Mesendoderm (in vitro differentiated cells): Measurements from ENCODE around the gene ZFPM1.

Experiments used
- DNase-seq: peaks from one replicate; pipeline ENCODE4 v3.0.0; 2013
- H2AK5ac ChIP-seq: 2 replicates; pipeline ENCODE4 v1.6.1; 2013; ENCODE audit warnings: low read length, inconsistent platforms
- H2BK120ac ChIP-seq: 2 replicates; pipeline ENCODE4 v1.6.1; 2013; ENCODE audit warnings: low read depth, mild to moderate bottlenecking, low read length, moderate library complexity, mixed read lengths
- H2BK15ac ChIP-seq: replicated peaks from 2 replicates; pipeline ENCODE4 v1.6.1; 2013; ENCODE audit warnings: low read depth, mild to moderate bottlenecking, moderate library complexity
- H2BK5ac ChIP-seq: 2 replicates; pipeline ENCODE4 v1.6.1; 2013; ENCODE audit warnings: low read length, inconsistent platforms
- H3K18ac ChIP-seq: 2 replicates; pipeline ENCODE4 v1.6.1; 2013; ENCODE audit warnings: mild to moderate bottlenecking, low read length, mixed read lengths
- H3K23ac ChIP-seq: one replicate; pipeline ENCODE4 v1.6.1; 2013; ENCODE audit warnings: low read length
- H3K27ac ChIP-seq: 2 replicates; pipeline ENCODE4 v1.5.1; 2013; ENCODE audit warnings: low read depth, mild to moderate bottlenecking, inconsistent platforms, low read length, moderate library complexity
- H3K27me3 ChIP-seq: 2 replicates; pipeline ENCODE4 v1.6.1; 2013; ENCODE audit warnings: low read length, control low read depth, mild to moderate bottlenecking, inconsistent platforms; ENCODE audit not compliant: insufficient read depth, poor library complexity
- H3K36me3 ChIP-seq: 2 replicates; pipeline ENCODE4 v1.6.1; 2013; ENCODE audit warnings: low read length, inconsistent platforms; ENCODE audit not compliant: control insufficient read depth, insufficient read depth
- H3K4ac ChIP-seq: one replicate; pipeline ENCODE4 v1.6.1; 2013; ENCODE audit warnings: low read depth, mild to moderate bottlenecking, low read length, moderate library complexity
- H3K4me1 ChIP-seq: 2 replicates; pipeline ENCODE4 v1.6.1; 2013; ENCODE audit warnings: low read depth, low read length, inconsistent platforms; ENCODE audit not compliant: control insufficient read depth
- H3K4me2 ChIP-seq: 2 replicates; pipeline ENCODE4 v1.6.1; 2013; ENCODE audit warnings: low read length
- H3K4me3 ChIP-seq: 2 replicates; pipeline ENCODE4 v1.5.1; 2013; ENCODE audit warnings: mild to moderate bottlenecking, low read length
- H3K56ac ChIP-seq: one replicate; pipeline ENCODE4 v1.6.1; 2013; ENCODE audit warnings: low read length
- H3K79me1 ChIP-seq: 2 replicates; pipeline ENCODE4 v1.6.1; 2013; ENCODE audit warnings: low read length, inconsistent platforms
- H3K79me2 ChIP-seq: 2 replicates; pipeline ENCODE4 v1.6.1; 2013; ENCODE audit warnings: mild to moderate bottlenecking, low read length; ENCODE audit not compliant: control insufficient read depth, insufficient read depth
- H3K9ac ChIP-seq: 2 replicates; pipeline ENCODE4 v1.6.1; 2013; ENCODE audit warnings: low read length, inconsistent platforms
- H4K5ac ChIP-seq: one replicate; pipeline ENCODE4 v1.6.1; 2013; ENCODE audit warnings: low read length
- H4K8ac ChIP-seq: one replicate; pipeline ENCODE4 v1.6.1; 2013; ENCODE audit warnings: low read depth, mild to moderate bottlenecking, control low read depth, low read length, moderate library complexity
- WGBS: extraction: QIAGEN DNeasy Blood & Tissue Kit; methylation state at CpG from one replicate; pipeline ENCODE4 v1.1.7; 2013; ENCODE audit warnings: low lambda C conversion rate, missing lambda C conversion rate; ENCODE audit not compliant: insufficient coverage; ENCODE audit errors: extremely low coverage; 5-methylcytosine and 5-hydroxymethylcytosine counted together

The ZFPM1 gene

GRCh38 chr16:88444826-88445582, 8.1 kb upstream of the ZFPM1 start:
- H3K27ac ChIP-seq, result no peak overlapping the region
- no peak overlapping the region for H3K4me3 ChIP-seq
- H2BK15ac ChIP-seq, result no peak overlapping the region
- H2AK5ac ChIP-seq, result no peak overlapping the region
- H3K56ac ChIP-seq, result no peak overlapping the region
- no peaks in the 10 kb centered on the region for H3K36me3 ChIP-seq
- no peaks in the 10 kb centered on the region for H3K4me1 ChIP-seq
- WGBS, result no CpG with 5 or more reads among the region's 32 CpGs
- H4K8ac ChIP-seq, result no peak overlapping the region
- H3K4ac ChIP-seq, result no peak overlapping the region
- H4K5ac ChIP-seq, result no peak overlapping the region
- H3K79me2 ChIP-seq, result no peaks in the 10 kb centered on the region
- no peak overlapping the region for H3K18ac ChIP-seq
- H3K4me2 ChIP-seq, result no peak overlapping the region
- DNase-seq, result no peak
- H2BK120ac ChIP-seq, result no peak overlapping the region
- no peak overlapping the region for H3K23ac ChIP-seq
- no peak overlapping the region for H3K9ac ChIP-seq
- no peaks in the 10 kb centered on the region for H3K27me3 ChIP-seq
- no peak overlapping the region for H2BK5ac ChIP-seq
- H3K79me1 ChIP-seq, result no peaks in the 10 kb centered on the region

GRCh38 chr16:88445583-88445960, 7.5 kb upstream of the ZFPM1 start:
- DNase-seq, result no peak
- WGBS, result no CpG with 5 or more reads among the region's 25 CpGs
- no peak overlapping the region for H3K4me2 ChIP-seq

DNA sequence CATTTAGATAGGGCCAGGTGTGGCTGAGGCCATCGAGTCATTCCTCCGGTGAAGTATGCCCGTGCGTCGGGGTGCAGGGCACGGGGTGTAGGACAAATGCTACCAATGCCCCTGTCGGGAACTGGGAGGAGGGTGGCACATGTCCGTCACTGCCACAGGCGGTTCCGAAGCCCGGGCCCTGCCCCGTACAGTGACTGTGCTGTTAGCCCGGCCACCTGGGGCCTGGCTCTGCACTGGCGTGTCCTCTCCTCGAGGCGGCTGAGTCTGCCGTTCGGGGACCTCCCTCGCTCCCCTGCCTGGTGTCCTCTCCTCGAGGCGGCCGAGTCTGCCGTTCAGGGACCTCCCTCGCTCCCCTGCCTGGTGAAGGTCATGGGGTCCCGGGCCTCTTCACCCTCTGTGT, 7.0 kb upstream of the ZFPM1 start:
- Histone ChIP-seq H3K79me1 (no peaks in the 10 kb centered on the region), H3K56ac (no peak overlapping the region), H3K18ac (no peak overlapping the region), H3K9ac (no peak overlapping the region), H2BK15ac (no peak overlapping the region), H3K4me3 (no peak overlapping the region), H2BK120ac (no peak overlapping the region), H3K23ac (no peak overlapping the region), H3K4me1 (no peaks in the 10 kb centered on the region), H3K4ac (no peak overlapping the region), H2AK5ac (no peak overlapping the region), H3K36me3 (no peaks in the 10 kb centered on the region), H3K27ac (no peak overlapping the region), H2BK5ac (no peak overlapping the region), H3K4me2 (no peak overlapping the region), H3K79me2 (no peaks in the 10 kb centered on the region), H3K27me3 (no peaks in the 10 kb centered on the region), H4K5ac (no peak overlapping the region), H4K8ac (no peak overlapping the region)
- WGBS, result no CpG with 5 or more reads among the region's 25 CpGs
- DNase-seq, result no peak

More at GRCh38 chr16:88445583-88445960, 7.5 kb upstream of the ZFPM1 start:
- no peak overlapping the region for H4K5ac ChIP-seq
- no peak overlapping the region for H3K27ac ChIP-seq
- H3K4me3 ChIP-seq, result no peak overlapping the region
- H2BK15ac ChIP-seq, result no peak overlapping the region
- H3K27me3 ChIP-seq, result no peaks in the 10 kb centered on the region
- H4K8ac ChIP-seq, result no peak overlapping the region
- no peak overlapping the region for H2AK5ac ChIP-seq
- no peak overlapping the region for H3K4ac ChIP-seq
- H3K36me3 ChIP-seq, result no peaks in the 10 kb centered on the region
- no peak overlapping the region for H3K18ac ChIP-seq
- H3K9ac ChIP-seq, result no peak overlapping the region
- H2BK5ac ChIP-seq, result no peak overlapping the region
- no peaks in the 10 kb centered on the region for H3K4me1 ChIP-seq
- H3K79me2 ChIP-seq, result no peaks in the 10 kb centered on the region
- H2BK120ac ChIP-seq, result no peak overlapping the region
- no peaks in the 10 kb centered on the region for H3K79me1 ChIP-seq
- H3K23ac ChIP-seq, result no peak overlapping the region
- H3K56ac ChIP-seq, result no peak overlapping the region

GRCh38 chr16:88446736-88447135, 6.3 kb upstream of the ZFPM1 start:
- Histone ChIP-seq H3K27me3 (no peaks in the 10 kb centered on the region), H3K9ac (no peak overlapping the region), H2BK120ac (no peak overlapping the region), H3K4me3 (no peak overlapping the region), H2BK15ac (no peak overlapping the region), H3K23ac (no peak overlapping the region), H3K36me3 (no peaks in the 10 kb centered on the region), H2BK5ac (no peak overlapping the region), H3K4me2 (no peak overlapping the region), H2AK5ac (no peak overlapping the region), H3K4me1 (no peaks in the 10 kb centered on the region), H3K27ac (no peak overlapping the region), H4K8ac (no peak overlapping the region), H3K79me2 (no peaks in the 10 kb centered on the region), H4K5ac (no peak overlapping the region), H3K18ac (no peak overlapping the region), H3K56ac (no peak overlapping the region), H3K79me1 (no peaks in the 10 kb centered on the region), H3K4ac (no peak overlapping the region)
- DNase-seq, result no peak
- WGBS, result no CpG with 5 or more reads among the region's 26 CpGs

GRCh38 chr16:88447881-88448280, 5.2 kb upstream of the ZFPM1 start:
- H3K9ac ChIP-seq, result no peak overlapping the region
- H3K36me3 ChIP-seq, result no peaks in the 10 kb centered on the region
- no peak overlapping the region for H3K4me3 ChIP-seq
- H2AK5ac ChIP-seq, result no peak overlapping the region
- no peaks in the 10 kb centered on the region for H3K79me1 ChIP-seq
- no peak overlapping the region for H2BK15ac ChIP-seq
- H3K56ac ChIP-seq, result no peak overlapping the region
- no peak overlapping the region for H4K5ac ChIP-seq
- no peak overlapping the region for H3K4ac ChIP-seq
- H4K8ac ChIP-seq, result no peak overlapping the region
- H3K27me3 ChIP-seq, result no peaks in the 10 kb centered on the region
- DNase-seq, result no peak
- H3K18ac ChIP-seq, result no peak overlapping the region
- H2BK120ac ChIP-seq, result no peak overlapping the region
- H3K4me2 ChIP-seq, result no peak overlapping the region
- no peak overlapping the region for H2BK5ac ChIP-seq
- no peaks in the 10 kb centered on the region for H3K79me2 ChIP-seq
- WGBS, result no CpG with 5 or more reads among the region's 5 CpGs
- peaks cover 3% of the 10 kb centered on the region for H3K4me1 ChIP-seq
- no peak overlapping the region for H3K27ac ChIP-seq
- H3K23ac ChIP-seq, result no peak overlapping the region
